Gastroesophageal sphincter (tissue), 4 donors: ENCODE data around the gene KATNAL1. TPM values are rescaled to one million over a fixed set of nuclear protein-coding genes. Genes with fewer than 3 reads are reported as not detected.

Experiments
- ATAC-seq: fragments of 150-250 bp; one replicate; pipeline ENCODE4 v1.9.1; 2016; ENCODE audit warnings: mild to moderate bottlenecking, moderate library complexity
- H3K27ac ChIP-seq, 4 donors: fragments of 200-600 bp; sonication (generic) in 3 of 4; 1 replicate in 3 of 4; 2 replicates in 1 of 4; pipeline ENCODE4 v1.5.1; 2016 to 2019
- H3K27me3 ChIP-seq: fragments of 200-600 bp; sonication (generic); one replicate; pipeline ENCODE4 v1.5.1; 2019
- H3K36me3 ChIP-seq, 2 donors: fragments of 200-600 bp; sonication (generic); one replicate each; pipeline ENCODE4 v1.5.1; 2019; ENCODE audit warnings: control low read depth in 1 of 2
- H3K4me1 ChIP-seq, 3 donors: fragments of 200-600 bp; sonication (generic); 1 replicate in 2 of 3; 2 replicates in 1 of 3; pipeline ENCODE4 v1.5.1; 2016 to 2019; ENCODE audit warnings: control low read depth in 2 of 3
- H3K4me3 ChIP-seq, 2 donors: fragments of 200-600 bp; sonication (generic); one replicate each; pipeline ENCODE4 v1.5.1; 2019; ENCODE audit warnings: mild to moderate bottlenecking in 1 of 2, moderate library complexity in 1 of 2
- H3K9me3 ChIP-seq, 3 donors: fragments of 200-600 bp; sonication (generic); one replicate each; pipeline ENCODE4 v1.5.1; 2017 to 2019; ENCODE audit warnings: control low read depth in 2 of 3
- CTCF ChIP-seq, 4 experiments: fragments of 200-600 bp in 2 of 4; fragments of 450-650 bp in 2 of 4; sonication (generic) in 1 of 4; IDR thresholded peaks; one replicate each; pipeline ENCODE4 v1.5.1; 2017 to 2019; ENCODE audit warnings: antibody characterized with exemption in 4 of 4, mild to moderate bottlenecking in 2 of 4, moderate library complexity in 2 of 4
- EP300 ChIP-seq: sonication (generic); formaldehyde crosslinking; IDR thresholded peaks from one replicate; pipeline ENCODE4 v1.6.1; 2017; ENCODE audit warnings: antibody characterized with exemption, mild to moderate bottlenecking
- POLR2A ChIP-seq, 2 donors: fragments of 450-650 bp; IDR thresholded peaks; one replicate each; pipeline ENCODE4 v1.6.1; 2017; ENCODE audit warnings: antibody characterized with exemption in 2 of 2, mild to moderate bottlenecking in 2 of 2, moderate library complexity in 1 of 2
- POLR2AphosphoS5 ChIP-seq: sonication (generic); formaldehyde crosslinking; IDR thresholded peaks from one replicate; pipeline ENCODE4 v1.6.1; 2017; ENCODE audit warnings: antibody characterized with exemption
- WGBS, 2 donors: methylation state at CpG; one replicate each; pipeline ENCODE4 v1.1.5; 2018; ENCODE audit warnings: low coverage in 1 of 2; 5-methylcytosine and 5-hydroxymethylcytosine counted together
- total RNA-seq, 4 donors: library from RNA; depleted of rRNA; stranded (reverse); fragments of >200 nt; gene quantifications; one replicate each; pipeline ENCODE4 v1.1.0, GENCODE V29; 2016

The KATNAL1 gene
- total RNA-seq, 4 donors from 2014 or later = 29.5 to 55.0 (median 42.9) TPM

- Histone ChIP-seq H3K4me1 (no peaks in the 10 kb centered on the region), H3K9me3 (no peaks in the 10 kb centered on the region), H3K36me3 (peaks cover 0 to 55% of the 10 kb centered on the region in 2 donors), H3K4me3 (no peak overlapping the region), H3K27ac (no peak overlapping the region), H3K27me3 (no peaks in the 10 kb centered on the region)
- WGBS, 2 donors = 79 to 91% methylated on average over 2 to 3 of the region's 3 CpGs
- TF ChIP-seq CTCF (IDR thresholded peaks at IDR 0.05) = no peak
- no peak for ATAC-seq
These were observed 102.8 kb downstream of the KATNAL1 start for GRCh38 chr13:30204564-30204963.

GRCh38 chr13:30196025-30196424 is 111.3 kb downstream of the KATNAL1 start:
- TF ChIP-seq EP300 (no peak), POLR2AphosphoS5 (no peak), CTCF (IDR thresholded peaks at IDR 0.05) (no peak), POLR2A (IDR thresholded peaks at IDR 0.05) (no peak)

GRCh38 chr13:30194906-30195305 is 112.4 kb downstream of the KATNAL1 start:
- H3K36me3 ChIP-seq = peaks cover 0 to 22% of the 10 kb centered on the region in 2 donors
- WGBS, 2 donors = 78 to 79% methylated on average over 7 of the region's 7 CpGs
- H3K27ac ChIP-seq = no peak overlapping the region
- no peaks in the 10 kb centered on the region for H3K4me1 ChIP-seq
- ATAC-seq = no peak
- H3K27me3 ChIP-seq = no peaks in the 10 kb centered on the region
- no peaks in the 10 kb centered on the region for H3K9me3 ChIP-seq
- no peak overlapping the region for H3K4me3 ChIP-seq
- no peak for TF ChIP-seq POLR2AphosphoS5
- no peak for TF ChIP-seq CTCF (IDR thresholded peaks at IDR 0.05)
- no peak for TF ChIP-seq POLR2A (IDR thresholded peaks at IDR 0.05)
- TF ChIP-seq EP300 = no peak

More at GRCh38 chr13:30196025-30196424, 111.3 kb downstream of the KATNAL1 start:
- no peak overlapping the region for H3K4me3 ChIP-seq
- 40 to 75% methylated on average over 1 to 2 of the region's 3 CpGs for whole genome bisulfite sequencing, 2 donors
- no peaks in the 10 kb centered on the region for H3K9me3 ChIP-seq
- no peak for ATAC-seq
- no peaks in the 10 kb centered on the region for H3K27me3 ChIP-seq
- peaks cover 0 to 33% of the 10 kb centered on the region in 2 donors for H3K36me3 ChIP-seq
- H3K27ac ChIP-seq = no peak overlapping the region
- no peaks in the 10 kb centered on the region for H3K4me1 ChIP-seq

GRCh38 chr13:30193279-30194234 is 113.8 kb downstream of the KATNAL1 start:
- H3K27me3 ChIP-seq = no peaks in the 10 kb centered on the region
- H3K36me3 ChIP-seq = peaks cover 0 to 13% of the 10 kb centered on the region in 2 donors
- 87 to 90% methylated on average over 10 to 11 of the region's 11 CpGs for WGBS, 2 donors
- H3K4me3 ChIP-seq = no peak overlapping the region
- no peaks in the 10 kb centered on the region for H3K9me3 ChIP-seq
- H3K27ac ChIP-seq = no peak overlapping the region
- no peak for ATAC-seq
- no peak for TF ChIP-seq CTCF (IDR thresholded peaks at IDR 0.05)
- TF ChIP-seq POLR2A (IDR thresholded peaks at IDR 0.05) = no peak
- no peak for TF ChIP-seq EP300
- TF ChIP-seq POLR2AphosphoS5 = no peak
- H3K4me1 ChIP-seq = no peaks in the 10 kb centered on the region
